Hepatocyte (in vitro differentiated cells): ENCODE results near the gene MYOD1. TPM values are rescaled to one million over a fixed set of nuclear protein-coding genes. Genes with fewer than 3 reads are reported as not detected.

Source experiments
- DNase-seq: peaks from one replicate; pipeline ENCODE4 v3.0.0-alpha.2; 2016; ENCODE audit warnings: low spot score
- H2AFZ ChIP-seq: fragments of 200-600 bp; sonication (generic); 2 replicates; pipeline ENCODE4 v1.6.0; 2016; ENCODE audit warnings: antibody characterized with exemption, mild to moderate bottlenecking
- H3K27ac ChIP-seq: fragments of 200-600 bp; sonication (generic); 2 replicates; pipeline ENCODE4 v1.5.1; 2016; ENCODE audit warnings: mild to moderate bottlenecking
- H3K27me3 ChIP-seq: fragments of 200-600 bp; sonication (generic); 2 replicates; pipeline ENCODE4 v1.6.1; 2016
- H3K36me3 ChIP-seq: fragments of 200-600 bp; sonication (generic); replicated peaks from 2 replicates; pipeline ENCODE4 v1.5.1; 2016; ENCODE audit warnings: low read depth; ENCODE audit not compliant: insufficient read depth
- H3K4me1 ChIP-seq: fragments of 200-600 bp; sonication (generic); 2 replicates; pipeline ENCODE4 v1.5.1; 2016; ENCODE audit warnings: mild to moderate bottlenecking, moderate library complexity; ENCODE audit not compliant: insufficient read depth
- H3K4me2 ChIP-seq: fragments of 200-600 bp; sonication (generic); 2 replicates; pipeline ENCODE4 v1.6.0; 2016
- H3K4me3 ChIP-seq: fragments of 200-600 bp; sonication (generic); 2 replicates; pipeline ENCODE4 v1.5.1; 2016; ENCODE audit warnings: mild to moderate bottlenecking
- H3K79me2 ChIP-seq: fragments of 200-600 bp; sonication (generic); 2 replicates; pipeline ENCODE4 v1.6.0; 2017; ENCODE audit warnings: mild to moderate bottlenecking
- H3K9me2 ChIP-seq: fragments of 200-600 bp; sonication (generic); replicated peaks from 2 replicates; pipeline ENCODE4 v1.6.0; 2017; ENCODE audit warnings: mild to moderate bottlenecking; ENCODE audit not compliant: insufficient read depth
- H3K9me3 ChIP-seq: fragments of 200-600 bp; sonication (generic); 2 replicates; pipeline ENCODE4 v1.5.1; 2016; ENCODE audit warnings: low read depth, mild to moderate bottlenecking
- H4K20me1 ChIP-seq: fragments of 200-600 bp; sonication (generic); 2 replicates; pipeline ENCODE4 v1.6.0; 2016; ENCODE audit warnings: mild to moderate bottlenecking; ENCODE audit not compliant: insufficient read depth, poor library complexity, severe bottlenecking
- CTCF ChIP-seq: fragments of 200-600 bp; sonication (generic); IDR thresholded peaks from 2 replicates; pipeline ENCODE4 v1.5.1; 2016; ENCODE audit warnings: antibody characterized with exemption, mild to moderate bottlenecking; ENCODE audit not compliant: poor library complexity
- EZH2 ChIP-seq: fragments of 200-600 bp; sonication (generic); IDR thresholded peaks from 2 replicates; pipeline ENCODE4 v1.6.1; 2016; ENCODE audit warnings: antibody characterized with exemption, mild to moderate bottlenecking, borderline replicate concordance
- EZH2phosphoT487 ChIP-seq: fragments of 200-600 bp; sonication (generic); IDR thresholded peaks from one replicate; pipeline ENCODE4 v1.6.1; 2018; ENCODE audit warnings: antibody characterized with exemption, mild to moderate bottlenecking, low read depth, moderate library complexity; ENCODE audit not compliant: unreplicated experiment, severe bottlenecking
- WGBS: methylation state at CpG from one replicate; pipeline ENCODE4 v1.1.6; 2016; ENCODE audit warnings: low lambda C conversion rate; ENCODE audit errors: missing lambda C conversion rate; 5-methylcytosine and 5-hydroxymethylcytosine counted together
- polyA plus RNA-seq: library from polyadenylated mRNA; unstranded; fragments of >200 nt; fragmentation: Nextera tagmentation; extraction: Ambion mirVana; gene quantifications from 2 replicates; pipeline ENCODE4 v1.2.1, GENCODE V29; 2016
- total RNA-seq: library from RNA; depleted of rRNA; stranded (reverse); fragments of >200 nt; gene quantifications from 2 replicates; pipeline ENCODE4 v1.2.3, GENCODE V29; 2014

The MYOD1 gene
- total and polyA plus RNA-seq, 2 experiments from 2014 or later = not detected

- Histone ChIP-seq H3K27ac (no peak overlapping the region), H3K79me2 (no peaks in the 10 kb centered on the region), H4K20me1 (no peaks in the 10 kb centered on the region), H3K9me3 (no peaks in the 10 kb centered on the region), H2AFZ (no peak overlapping the region), H3K4me2 (no peak overlapping the region), H3K27me3 (no peaks in the 10 kb centered on the region), H3K36me3 (no peaks in the 10 kb centered on the region), H3K4me3 (no peak overlapping the region), H3K9me2 (no peaks in the 10 kb centered on the region), H3K4me1 (no peaks in the 10 kb centered on the region)
- 66% methylated on average over 2 of the region's 2 CpGs for WGBS
- TF ChIP-seq EZH2 (no peak), EZH2phosphoT487 (no peak), CTCF (no peak)
- no peak for DNase-seq
Measured at GRCh38 chr11:17751558-17751957, 32.2 kb downstream of the MYOD1 start.

- no peak overlapping the region for H2AFZ ChIP-seq
- H3K27ac ChIP-seq = no peak overlapping the region
- H4K20me1 ChIP-seq = no peaks in the 10 kb centered on the region
- 74% methylated on average over 7 of the region's 7 CpGs for WGBS
- H3K4me3 ChIP-seq = no peak overlapping the region
- H3K36me3 ChIP-seq = no peaks in the 10 kb centered on the region
- H3K9me3 ChIP-seq = no peaks in the 10 kb centered on the region
- H3K79me2 ChIP-seq = no peaks in the 10 kb centered on the region
- no peaks in the 10 kb centered on the region for H3K4me1 ChIP-seq
- TF ChIP-seq EZH2phosphoT487 = no peak
- TF ChIP-seq CTCF = no peak
- no peak for TF ChIP-seq EZH2
- no peaks in the 10 kb centered on the region for H3K27me3 ChIP-seq
- no peaks in the 10 kb centered on the region for H3K9me2 ChIP-seq
- no peak for DNase-seq
- H3K4me2 ChIP-seq = no peak overlapping the region
Measured at GRCh38 chr11:17752144-17752543, 32.8 kb downstream of the MYOD1 start.

- Histone ChIP-seq H3K4me2 (no peak overlapping the region), H3K27ac (no peak overlapping the region), H3K4me3 (no peak overlapping the region), H3K9me3 (no peaks in the 10 kb centered on the region), H3K9me2 (no peaks in the 10 kb centered on the region), H3K4me1 (no peaks in the 10 kb centered on the region), H2AFZ (no peak overlapping the region), H4K20me1 (no peaks in the 10 kb centered on the region), H3K79me2 (no peaks in the 10 kb centered on the region), H3K27me3 (no peaks in the 10 kb centered on the region), H3K36me3 (no peaks in the 10 kb centered on the region)
- no peak for DNase-seq
- no peak for TF ChIP-seq EZH2
- no peak for TF ChIP-seq CTCF
- TF ChIP-seq EZH2phosphoT487 = no peak
- 93% methylated on average over 5 of the region's 5 CpGs for WGBS
Measured at GRCh38 chr11:17753153-17753552, 33.8 kb downstream of the MYOD1 start.

- no peak overlapping the region for H3K4me2 ChIP-seq
- H3K27me3 ChIP-seq = no peaks in the 10 kb centered on the region
- H3K36me3 ChIP-seq = no peaks in the 10 kb centered on the region
- H4K20me1 ChIP-seq = no peaks in the 10 kb centered on the region
- H3K79me2 ChIP-seq = no peaks in the 10 kb centered on the region
- TF ChIP-seq EZH2phosphoT487 = no peak
- TF ChIP-seq CTCF = no peak
- TF ChIP-seq EZH2 = no peak
- H3K4me3 ChIP-seq = no peak overlapping the region
- H2AFZ ChIP-seq = no peak overlapping the region
- no peaks in the 10 kb centered on the region for H3K9me3 ChIP-seq
- no peaks in the 10 kb centered on the region for H3K4me1 ChIP-seq
- DNase-seq = no peak
- 84% methylated on average over 10 of the region's 10 CpGs for WGBS
- no peak overlapping the region for H3K27ac ChIP-seq
- H3K9me2 ChIP-seq = no peaks in the 10 kb centered on the region
Measured at GRCh38 chr11:17753641-17754040, 34.3 kb downstream of the MYOD1 start.
